B cell (primary cell): ENCODE measurements around the gene INKA1. TPM values are rescaled to one million over a fixed set of nuclear protein-coding genes. Genes with fewer than 3 reads are reported as not detected.
"Not testable (repeated sequence)": the region's sequence is repeated elsewhere in the genome, so short reads cannot be mapped to it uniquely, and the experiment has no call there.

ENCODE experiments used
- ATAC-seq: fragments of 200-7000 bp; cut with Tn5 transposase; one replicate; pipeline ENCODE4 v1.10.0; 2021; ENCODE audit warnings: low read depth, mild to moderate bottlenecking, moderate number of reproducible peaks, moderate library complexity
- CTCF ChIA-PET: fragments of 350-600 bp; sonication (Branson Sonifier 250); formaldehyde crosslinking; loops from one replicate; lab custom pipeline; 2021; ENCODE audit warnings: antibody characterized with exemption, inconsistent platforms; lab: Charles Lee
- POLR2A ChIA-PET: fragments of 350-600 bp; sonication (Branson Sonifier 250); formaldehyde crosslinking; loops from one replicate; lab custom pipeline; 2021; ENCODE audit warnings: antibody characterized with exemption; lab: Charles Lee
- DNase-seq: peaks from one replicate; pipeline ENCODE4 v3.0.0; 2013
- H2AFZ ChIP-seq: 2 replicates; pipeline ENCODE4 v1.6.1; 2012; ENCODE audit warnings: mild to moderate bottlenecking, low read depth, low read length; ENCODE audit not compliant: insufficient read depth, poor library complexity, severe bottlenecking
- H3K27ac ChIP-seq, 2 donors: 1 replicate in 1 of 2; 2 replicates in 1 of 2; pipeline ENCODE4 v1.5.1; 2012 to 2013; ENCODE audit warnings: low read length in 2 of 2, mild to moderate bottlenecking in 2 of 2, moderate library complexity in 1 of 2
- H3K27me3 ChIP-seq, 4 experiments: fragments of 200-600 bp in 1 of 4; sonication (generic) in 1 of 4; replicated peaks in 1 of 4; 1 replicate in 2 of 4; 2 replicates in 2 of 4; pipeline versions ENCODE4 v1.6.1 to v1.7.0; 2013 to 2016; ENCODE audit warnings: low read length in 3 of 4, mild to moderate bottlenecking in 2 of 4, mixed read lengths in 1 of 4, moderate library complexity in 1 of 4; ENCODE audit not compliant: insufficient read depth in 4 of 4, control insufficient read depth in 3 of 4; ENCODE audit errors: control extremely low read depth in 1 of 4
- H3K36me3 ChIP-seq, 2 experiments: replicated peaks in 1 of 2; 1 replicate in 1 of 2; 2 replicates in 1 of 2; pipeline versions ENCODE4 v1.6.1 to v1.7.1; 2013; ENCODE audit warnings: low read length in 1 of 2; ENCODE audit not compliant: insufficient read depth in 2 of 2, control insufficient read depth in 1 of 2; ENCODE audit errors: control extremely low read depth in 1 of 2, extremely low read depth in 1 of 2
- H3K4me1 ChIP-seq, 2 donors: fragments of 200-600 bp in 1 of 2; sonication (generic) in 1 of 2; 1 replicate in 1 of 2; 2 replicates in 1 of 2; pipeline versions ENCODE4 v1.5.1 to v1.6.1; 2013 to 2017; ENCODE audit warnings: low read length in 2 of 2; ENCODE audit not compliant: control insufficient read depth in 2 of 2, insufficient read depth in 2 of 2
- H3K4me2 ChIP-seq: replicated peaks from 2 replicates; pipeline ENCODE3; 2012; ENCODE audit warnings: mild to moderate bottlenecking, low read depth, low read length; ENCODE audit not compliant: poor library complexity, severe bottlenecking
- H3K4me3 ChIP-seq, 5 experiments: fragments of 200-600 bp in 1 of 5; sonication (generic) in 1 of 5; 1 replicate in 3 of 5; 2 replicates in 2 of 5; pipeline versions ENCODE4 v1.5.1 to v1.7.0; 2011 to 2016; ENCODE audit warnings: low read length in 4 of 5, mild to moderate bottlenecking in 4 of 5, low read depth in 2 of 5, control low read depth in 1 of 5, moderate library complexity in 1 of 5; ENCODE audit not compliant: insufficient read depth in 1 of 5; ENCODE audit errors: control extremely low read depth in 1 of 5, extremely low read depth in 1 of 5
- H3K79me2 ChIP-seq: fragments of 200-600 bp; sonication (generic); one replicate; pipeline ENCODE4 v1.6.0; 2016; ENCODE audit warnings: low read length; ENCODE audit not compliant: control insufficient read depth, insufficient read depth
- H3K9ac ChIP-seq: fragments of 200-600 bp; sonication (generic); 2 replicates; pipeline ENCODE4 v1.6.1; 2017; ENCODE audit warnings: mild to moderate bottlenecking, low read length, moderate library complexity
- H3K9me3 ChIP-seq, 3 donors: one replicate each; pipeline versions ENCODE4 v1.6.1 to v1.7.1; 2013; ENCODE audit warnings: low read length in 2 of 3; ENCODE audit not compliant: control insufficient read depth in 2 of 3, insufficient read depth in 1 of 3; ENCODE audit errors: control extremely low read depth in 1 of 3
- H4K20me1 ChIP-seq: 2 replicates; pipeline ENCODE4 v1.6.0; 2012; ENCODE audit warnings: mild to moderate bottlenecking, low read length; ENCODE audit not compliant: insufficient read depth, control insufficient read depth, poor library complexity, severe bottlenecking
- H3K27ac Mint-ChIP-seq: one replicate; pipeline ENCODE4 v1.8.0; 2021; ENCODE audit warnings: mixed read lengths
- H3K27me3 Mint-ChIP-seq: one replicate; pipeline ENCODE4 v1.8.0; 2021; ENCODE audit warnings: mixed read lengths
- H3K4me1 Mint-ChIP-seq: one replicate; pipeline ENCODE4 v1.8.0; 2021; ENCODE audit warnings: mixed read lengths
- H3K4me3 Mint-ChIP-seq: one replicate; pipeline ENCODE4 v1.8.0; 2021; ENCODE audit warnings: mixed read lengths
- H3K9me3 Mint-ChIP-seq: one replicate; pipeline ENCODE4 v1.8.0; 2022; ENCODE audit warnings: mixed read lengths; ENCODE audit not compliant: insufficient read depth
- EZH2 ChIP-seq: IDR thresholded peaks from 2 replicates; pipeline ENCODE4 v1.6.1; 2012; ENCODE audit warnings: borderline replicate concordance, low read depth, mild to moderate bottlenecking, moderate library complexity, low read length; ENCODE audit not compliant: insufficient read depth, poor library complexity, severe bottlenecking
- WGBS: methylation state at CpG from one replicate; pipeline ENCODE4 v1.1.5; 2013; ENCODE audit warnings: missing lambda C conversion rate; ENCODE audit not compliant: insufficient coverage; 5-methylcytosine and 5-hydroxymethylcytosine counted together
- intact Hi-C: fragments of 100-400 bp; cut with micrococcal nuclease; formaldehyde crosslinking; loops from one replicate; pipeline ENCODE4 v1.10.0; 2022
- polyA plus RNA-seq: library from polyadenylated mRNA; depleted of rRNA; stranded (reverse); fragments of >200 nt; gene quantifications from 2 replicates; pipeline ENCODE4 v1.2.3, GENCODE V29; 2012
- total RNA-seq, 2 donors: library from RNA; stranded (reverse); fragments of 120-200 nt in 1 of 2; gene quantifications; 1 replicate in 1 of 2; 2 replicates in 1 of 2; pipeline versions ENCODE4 v1.2.3 to v1.2.4, GENCODE V29; 2013 to 2022
- TF ChIP-seq, protein P1 (sequence below): fragments of 200-600 bp; IDR thresholded peaks from one replicate; pipeline ENCODE4 v1.8.0; 2022; ENCODE audit warnings: antibody characterized with exemption, mild to moderate bottlenecking

The INKA1 gene
- total and polyA plus RNA-seq, 2 donors (not counting 1 experiment from before 2014, with no cell fraction given): 24.0 to 28.2 TPM

DNA sequence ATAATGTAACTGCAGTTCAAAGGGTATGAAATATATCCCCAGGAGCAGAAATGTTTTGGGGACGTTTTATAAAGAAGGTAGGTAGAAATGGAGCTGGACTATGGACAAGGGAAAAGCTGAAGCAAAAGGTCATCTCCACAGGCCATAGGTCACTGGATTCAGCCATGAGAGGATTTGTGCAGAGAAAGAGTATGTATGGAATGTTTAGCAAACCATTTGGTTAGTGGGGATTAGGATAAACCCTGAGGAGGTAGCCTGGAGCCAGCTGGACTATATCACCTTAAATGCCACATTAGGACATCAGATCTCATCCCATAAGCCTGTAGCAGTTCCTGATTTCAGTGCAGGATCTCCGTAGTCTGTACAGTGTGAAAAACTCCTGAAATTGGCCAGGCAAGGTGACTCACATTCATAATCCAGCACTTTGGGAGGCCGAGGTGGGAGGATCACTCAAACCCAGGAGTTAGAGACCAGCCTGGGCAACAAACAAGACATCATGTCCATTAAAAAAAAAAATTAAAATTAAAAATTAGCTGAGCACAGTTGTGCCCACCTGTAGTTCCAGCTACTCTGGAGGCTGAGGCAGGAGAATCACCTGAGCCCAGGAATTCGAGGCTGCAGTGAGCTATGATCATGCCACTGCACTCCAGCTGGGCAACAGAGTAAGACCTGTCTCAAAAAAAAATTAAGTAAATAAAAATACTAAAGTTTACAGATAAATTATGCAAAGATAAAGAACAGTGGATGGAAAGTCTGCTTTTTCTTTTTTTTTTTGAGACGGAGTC, 21.5 kb upstream of the INKA1 start:
- Histone ChIP-seq H3K9me3 (no peaks in the 10 kb centered on the region), H3K79me2 (peaks cover 97% of the 10 kb centered on the region), H3K4me3 (no peak overlapping the region), H3K9ac (no peak overlapping the region), H4K20me1 (peaks cover 41% of the 10 kb centered on the region), H3K27me3 (no peaks in the 10 kb centered on the region), H2AFZ (no peak overlapping the region), H3K27ac (no peak overlapping the region), H3K36me3 (peaks cover 8 to 25% of the 10 kb centered on the region in 2 experiments), H3K4me1 (peaks cover 11 to 21% of the 10 kb centered on the region in 2 donors), H3K4me2 (no peak overlapping the region)
- peaks cover 34% of the 10 kb centered on the region for H3K4me1 Mint-ChIP-seq
- no peak for ATAC-seq
- H3K27me3 Mint-ChIP-seq: no peaks in the 10 kb centered on the region
- peak overlapping the region; percentile 15 for H3K27ac Mint-ChIP-seq
- POLR2A ChIA-PET: interaction anchor here (0.6 to 0.7 kb wide), 2 partner anchors 17 to 100 kb away, joined by 3 read pairs; no protein-coding TSS in a partner anchor
- H3K4me3 Mint-ChIP-seq: no peak overlapping the region
- 98% methylated on average over 3 of the region's 5 CpGs for WGBS
- CTCF ChIA-PET: interaction anchor here (0.7 kb wide), 1 partner anchor 57 kb away, joined by 3 read pairs; no protein-coding TSS in a partner anchor
- intact Hi-C loops: loop anchor here (10.0 kb wide), 1 partner anchor 53 kb away; no protein-coding TSS in a partner anchor
- no peaks in the 10 kb centered on the region for H3K9me3 Mint-ChIP-seq
- DNase-seq: no peak
- no peak for TF ChIP-seq EZH2
- TF ChIP-seq, protein P1, sequence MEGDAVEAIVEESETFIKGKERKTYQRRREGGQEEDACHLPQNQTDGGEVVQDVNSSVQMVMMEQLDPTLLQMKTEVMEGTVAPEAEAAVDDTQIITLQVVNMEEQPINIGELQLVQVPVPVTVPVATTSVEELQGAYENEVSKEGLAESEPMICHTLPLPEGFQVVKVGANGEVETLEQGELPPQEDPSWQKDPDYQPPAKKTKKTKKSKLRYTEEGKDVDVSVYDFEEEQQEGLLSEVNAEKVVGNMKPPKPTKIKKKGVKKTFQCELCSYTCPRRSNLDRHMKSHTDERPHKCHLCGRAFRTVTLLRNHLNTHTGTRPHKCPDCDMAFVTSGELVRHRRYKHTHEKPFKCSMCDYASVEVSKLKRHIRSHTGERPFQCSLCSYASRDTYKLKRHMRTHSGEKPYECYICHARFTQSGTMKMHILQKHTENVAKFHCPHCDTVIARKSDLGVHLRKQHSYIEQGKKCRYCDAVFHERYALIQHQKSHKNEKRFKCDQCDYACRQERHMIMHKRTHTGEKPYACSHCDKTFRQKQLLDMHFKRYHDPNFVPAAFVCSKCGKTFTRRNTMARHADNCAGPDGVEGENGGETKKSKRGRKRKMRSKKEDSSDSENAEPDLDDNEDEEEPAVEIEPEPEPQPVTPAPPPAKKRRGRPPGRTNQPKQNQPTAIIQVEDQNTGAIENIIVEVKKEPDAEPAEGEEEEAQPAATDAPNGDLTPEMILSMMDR: no peak

DNA sequence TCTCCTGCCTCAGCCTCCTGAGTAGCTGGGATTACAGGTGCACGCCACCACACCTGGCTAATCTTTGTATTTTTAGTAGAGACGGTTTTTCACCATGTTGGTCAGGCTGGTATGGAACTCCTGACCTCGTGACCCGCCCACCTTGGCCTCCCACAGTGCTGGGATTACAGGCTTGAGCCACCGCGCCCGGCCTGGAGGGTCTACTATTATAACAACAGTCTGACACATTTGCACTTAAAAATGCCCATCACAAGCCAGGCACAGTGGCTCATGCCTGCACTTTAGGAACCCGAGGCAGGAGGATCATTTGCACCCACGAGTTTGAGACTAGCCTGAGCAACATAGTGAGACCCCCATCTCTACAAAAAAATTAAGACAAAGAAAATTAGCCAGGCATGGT, 20.8 kb upstream of the INKA1 start:
- Histone ChIP-seq H3K4me1 (peaks cover 17 to 28% of the 10 kb centered on the region in 2 donors), H4K20me1 (peaks cover 40% of the 10 kb centered on the region), H3K79me2 (peaks cover 97% of the 10 kb centered on the region), H3K36me3 (peaks cover 5 to 23% of the 10 kb centered on the region in 2 experiments)
- H3K4me3 Mint-ChIP-seq, ATAC-seq, H3K9me3 Mint-ChIP-seq, H3K9ac ChIP-seq, H3K27ac Mint-ChIP-seq, H3K4me2 ChIP-seq, H3K27me3 Mint-ChIP-seq, H2AFZ ChIP-seq, H3K27ac ChIP-seq, H3K9me3 ChIP-seq, DNase-seq, H3K4me3 ChIP-seq, CTCF ChIA-PET, H3K27me3 ChIP-seq: not testable (repeated sequence)
- POLR2A ChIA-PET: interaction anchor here (0.5 to 0.7 kb wide), 2 partner anchors 96 to 100 kb away, joined by 3 to 6 read pairs; no protein-coding TSS in a partner anchor
- intact Hi-C loops: loop anchor here (10.0 kb wide), 1 partner anchor 53 kb away; no protein-coding TSS in a partner anchor
- 94% methylated on average over 7 of the region's 9 CpGs for WGBS
- peaks cover 40% of the 10 kb centered on the region for H3K4me1 Mint-ChIP-seq
